Sigmoid colon (tissue), 7 donors: ENCODE measurements around the gene CLMN. TPM values are rescaled to one million over a fixed set of nuclear protein-coding genes. Genes with fewer than 3 reads are reported as not detected.

Experiments
- DNase-seq: peaks from one replicate; pipeline ENCODE4 v3.0.0-alpha.2; 2019
- H3K27ac ChIP-seq, 4 donors: fragments of 200-600 bp; sonication (generic); one replicate each; pipeline ENCODE4 v1.5.1; 2016 to 2019; ENCODE audit warnings: mild to moderate bottlenecking in 1 of 4
- H3K27me3 ChIP-seq, 3 donors: fragments of 200-600 bp; sonication (generic); one replicate each; pipeline ENCODE4 v1.5.1; 2019; ENCODE audit warnings: mild to moderate bottlenecking in 1 of 3
- H3K36me3 ChIP-seq, 4 donors: fragments of 200-600 bp; sonication (generic); one replicate each; pipeline ENCODE4 v1.5.1; 2016 to 2019
- H3K4me1 ChIP-seq, 4 donors: fragments of 200-600 bp; sonication (generic); one replicate each; pipeline ENCODE4 v1.5.1; 2017 to 2019
- H3K4me3 ChIP-seq, 4 donors: fragments of 200-600 bp; sonication (generic); one replicate each; pipeline ENCODE4 v1.5.1; 2017 to 2019; ENCODE audit warnings: mild to moderate bottlenecking in 2 of 4, moderate library complexity in 1 of 4
- H3K9me3 ChIP-seq, 4 donors: fragments of 200-600 bp in 3 of 4; sonication (generic) in 3 of 4; one replicate each; pipeline versions ENCODE4 v1.5.1 to v1.6.1; 2013 to 2019
- CTCF ChIP-seq, 4 experiments: fragments of 450-650 bp in 3 of 4; fragments of 200-600 bp in 1 of 4; IDR thresholded peaks; one replicate each; pipeline ENCODE4 v1.5.1; 2016 to 2019; ENCODE audit warnings: antibody characterized with exemption in 4 of 4, mild to moderate bottlenecking in 3 of 4, moderate library complexity in 2 of 4
- EP300 ChIP-seq, 4 donors: sonication (generic); formaldehyde crosslinking; IDR thresholded peaks; one replicate each; pipeline ENCODE4 v1.6.1; 2017; ENCODE audit warnings: antibody characterized with exemption in 4 of 4
- POLR2A ChIP-seq, 2 donors: fragments of 450-650 bp; IDR thresholded peaks; one replicate each; pipeline ENCODE4 v1.6.1; 2016; ENCODE audit warnings: antibody characterized with exemption in 2 of 2, mild to moderate bottlenecking in 2 of 2, moderate library complexity in 2 of 2
- POLR2AphosphoS5 ChIP-seq, 4 donors: sonication (generic); formaldehyde crosslinking; IDR thresholded peaks; one replicate each; pipeline ENCODE4 v1.6.1; 2017; ENCODE audit warnings: antibody characterized with exemption in 4 of 4
- WGBS, 2 donors: extraction: QIAGEN DNeasy Blood & Tissue Kit; methylation state at CpG; one replicate each; pipeline ENCODE4 v1.1.7; 2013; 5-methylcytosine and 5-hydroxymethylcytosine counted together
- intact Hi-C: fragments of 100-400 bp; cut with DNase I; formaldehyde crosslinking; loops from one replicate; pipeline ENCODE4 v1.15.1; 2023
- polyA plus RNA-seq, 3 donors: library from polyadenylated mRNA; stranded (reverse); fragments of 200-250 nt; gene quantifications; one replicate each; pipeline ENCODE4 v1.2.3, GENCODE V29; 2013
- total RNA-seq, 4 donors: library from RNA; depleted of rRNA; stranded (reverse); fragments of >200 nt; gene quantifications; one replicate each; pipeline ENCODE4 v1.1.0, GENCODE V29; 2016
- donor health status: healthy with polysubstance abuse.
- donor health status: Bipolar disorder and iron deficiency.
- donor health status: healthy.

Gene CLMN
- total and polyA plus RNA-seq, 7 donors: 3.5 to 40.2 (median 9.1) TPM

GRCh38 chr14:95157048-95157326 is 162.7 kb downstream of the CLMN start:
- TF ChIP-seq POLR2AphosphoS5 (IDR thresholded peaks at IDR 0.05): no peak
- TF ChIP-seq CTCF (IDR thresholded peaks at IDR 0.05): no peak
- no peak for TF ChIP-seq POLR2A (IDR thresholded peaks at IDR 0.05)
- TF ChIP-seq EP300 (IDR thresholded peaks at IDR 0.05): no peak
- WGBS, 2 donors: 0% methylated on average over 50 of the region's 50 CpGs

GRCh38 chr14:95156161-95157047 is 163.3 kb downstream of the CLMN start:
- TF ChIP-seq POLR2AphosphoS5 (IDR thresholded peaks at IDR 0.05) (peak in 2 of 4 donors; percentile 11 to 15), POLR2A (IDR thresholded peaks at IDR 0.05) (no peak)
- no peaks in the 10 kb centered on the region for H3K27me3 ChIP-seq
- H3K9me3 ChIP-seq: no peaks in the 10 kb centered on the region
- DNase-seq: peak; percentile 79
- H3K27ac ChIP-seq: peak overlapping the region; percentile 87 to 96 (median 92)
- intact Hi-C loops: loop anchor here (5.0 to 10.0 kb wide), 2 partner anchors 166 to 378 kb away; partner anchors contain the start of gene GLRX5
- no peaks in the 10 kb centered on the region for H3K36me3 ChIP-seq
- WGBS, 2 donors: 1 to 2% methylated on average over 48 of the region's 48 CpGs
- H3K4me3 ChIP-seq: peak overlapping the region; percentile 77 to 92 (median 86)
- H3K4me1 ChIP-seq: peaks cover 0 to 62% (median 47%) of the 10 kb centered on the region in 4 donors

More at GRCh38 chr14:95157048-95157326, 162.7 kb downstream of the CLMN start:
- Histone ChIP-seq H3K4me1 (peaks cover 0 to 56% (median 42%) of the 10 kb centered on the region in 4 donors), H3K27me3 (no peaks in the 10 kb centered on the region), H3K9me3 (no peaks in the 10 kb centered on the region), H3K27ac (peak overlapping the region; percentile 87 to 96 (median 92)), H3K4me3 (peak overlapping the region; percentile 77 to 92 (median 86)), H3K36me3 (no peaks in the 10 kb centered on the region)
- no peak for DNase-seq
- intact Hi-C loops: loop anchor here (5.0 to 10.0 kb wide), 2 partner anchors 165 to 378 kb away; partner anchors contain the start of gene GLRX5

- WGBS, 2 donors: 85% methylated on average over 12 of the region's 12 CpGs
- Histone ChIP-seq H3K36me3 (no peaks in the 10 kb centered on the region), H3K4me1 (peaks cover 0 to 76% (median 60%) of the 10 kb centered on the region in 4 donors), H3K27ac (peak overlapping the region in 2 of 4 donors; percentile 28 to 92), H3K27me3 (no peaks in the 10 kb centered on the region), H3K9me3 (no peaks in the 10 kb centered on the region), H3K4me3 (no peak overlapping the region)
- intact Hi-C loops: loop anchor here (5.0 to 10.0 kb wide), 2 partner anchors 167 to 380 kb away; partner anchors contain the start of gene GLRX5
- no peak for DNase-seq
- TF ChIP-seq CTCF (IDR thresholded peaks at IDR 0.05) (no peak), POLR2AphosphoS5 (IDR thresholded peaks at IDR 0.05) (no peak), POLR2A (IDR thresholded peaks at IDR 0.05) (no peak), EP300 (IDR thresholded peaks at IDR 0.05) (no peak)
These were observed 164.7 kb downstream of the CLMN start for GRCh38 chr14:95155045-95155444.

- H3K27ac ChIP-seq: peak overlapping the region in 3 of 4 donors; percentile 20 to 33 (median 28)
- no peaks in the 10 kb centered on the region for H3K36me3 ChIP-seq
- H3K4me3 ChIP-seq: no peak overlapping the region
- no peaks in the 10 kb centered on the region for H3K9me3 ChIP-seq
- H3K4me1 ChIP-seq: peaks cover 0 to 82% (median 70%) of the 10 kb centered on the region in 4 donors
- intact Hi-C loops: loop anchor here (10.0 kb wide), 1 partner anchor 381 kb away; the partner anchor contains the start of gene GLRX5
- WGBS, 2 donors: 17 to 57% methylated on average over 4 of the region's 4 CpGs
- no peak for DNase-seq
- no peak for TF ChIP-seq POLR2AphosphoS5 (IDR thresholded peaks at IDR 0.05)
- no peak for TF ChIP-seq CTCF (IDR thresholded peaks at IDR 0.05)
- no peak for TF ChIP-seq POLR2A (IDR thresholded peaks at IDR 0.05)
- TF ChIP-seq EP300 (IDR thresholded peaks at IDR 0.05): no peak
- H3K27me3 ChIP-seq: no peaks in the 10 kb centered on the region
These were observed 165.8 kb downstream of the CLMN start for GRCh38 chr14:95153866-95154265.

- TF ChIP-seq POLR2AphosphoS5 (IDR thresholded peaks at IDR 0.05) (no peak), POLR2A (IDR thresholded peaks at IDR 0.05) (no peak), EP300 (IDR thresholded peaks at IDR 0.05) (no peak), CTCF (IDR thresholded peaks at IDR 0.05) (no peak)
- intact Hi-C loops: loop anchor here (10.0 kb wide), 1 partner anchor 383 kb away; the partner anchor contains the start of gene GLRX5
- WGBS, 2 donors: 83% methylated on average over 8 of the region's 8 CpGs
- no peaks in the 10 kb centered on the region for H3K27me3 ChIP-seq
- no peaks in the 10 kb centered on the region for H3K36me3 ChIP-seq
- H3K27ac ChIP-seq: peak overlapping the region in 1 of 4 donors; percentile 41
- DNase-seq: no peak
- no peaks in the 10 kb centered on the region for H3K9me3 ChIP-seq
- H3K4me1 ChIP-seq: peaks cover 0 to 81% (median 74%) of the 10 kb centered on the region in 4 donors
- H3K4me3 ChIP-seq: no peak overlapping the region
These were observed 168.1 kb downstream of the CLMN start for GRCh38 chr14:95151561-95151960.
